Karpas-422 (cell line): Measurements from ENCODE around the gene ZDHHC24. TPM values are rescaled to one million over a fixed set of nuclear protein-coding genes. Genes with fewer than 3 reads are reported as not detected.

Experiments
- DNase-seq: peaks from one replicate; pipeline ENCODE4 v3.0.0-alpha.2; 2015
- H2AFZ ChIP-seq: fragments of 200-600 bp; sonication (generic); 2 replicates; pipeline ENCODE4 v1.6.1; 2014; ENCODE audit warnings: antibody characterized with exemption, low read length, mixed read lengths
- H3K27ac ChIP-seq: fragments of 200-600 bp; sonication (generic); 2 replicates; pipeline ENCODE4 v1.5.1; 2014; ENCODE audit warnings: mild to moderate bottlenecking, low read length, moderate library complexity
- H3K27me3 ChIP-seq: fragments of 200-600 bp; sonication (generic); 2 replicates; pipeline ENCODE4 v1.6.1; 2014; ENCODE audit warnings: low read length, mixed read lengths
- H3K36me3 ChIP-seq: fragments of 200-600 bp; sonication (generic); 2 replicates; pipeline ENCODE4 v1.6.1; 2014; ENCODE audit warnings: low read length, mixed read lengths; ENCODE audit not compliant: insufficient read depth
- H3K4me1 ChIP-seq: fragments of 200-600 bp; sonication (generic); 2 replicates; pipeline ENCODE4 v1.6.1; 2014; ENCODE audit warnings: mild to moderate bottlenecking, low read length, mixed read lengths
- H3K4me2 ChIP-seq: fragments of 200-600 bp; sonication (generic); 2 replicates; pipeline ENCODE4 v1.6.1; 2014; ENCODE audit warnings: low read length, low read depth, mild to moderate bottlenecking; ENCODE audit not compliant: poor library complexity, severe bottlenecking
- H3K4me3 ChIP-seq: fragments of 200-600 bp; sonication (generic); 2 replicates; pipeline ENCODE4 v1.5.1; 2014; ENCODE audit warnings: mild to moderate bottlenecking, antibody characterized with exemption, low read length, mixed read lengths
- H3K79me2 ChIP-seq: fragments of 200-600 bp; sonication (generic); 2 replicates; pipeline ENCODE4 v1.6.1; 2014; ENCODE audit warnings: mild to moderate bottlenecking, low read length, mixed read lengths
- H3K9ac ChIP-seq: fragments of 200-600 bp; sonication (generic); 2 replicates; pipeline ENCODE4 v1.6.0; 2014; ENCODE audit warnings: low read length
- H3K9me2 ChIP-seq: fragments of 200-600 bp; sonication (generic), shearing (Covaris generic); replicated peaks from 2 replicates; pipeline ENCODE4 v1.6.0; 2014; ENCODE audit warnings: mild to moderate bottlenecking, low read length, moderate library complexity; ENCODE audit not compliant: insufficient read depth
- H3K9me3 ChIP-seq: fragments of 300-700, 200-600 bp; sonication (generic); 2 replicates; pipeline ENCODE4 v1.6.1; 2014; ENCODE audit warnings: low read length, mixed read lengths
- H4K20me1 ChIP-seq: fragments of 200-600 bp; sonication (generic); 2 replicates; pipeline ENCODE4 v1.6.1; 2014; ENCODE audit warnings: mild to moderate bottlenecking, antibody characterized with exemption, low read length, low read depth; ENCODE audit not compliant: insufficient read depth
- total RNA-seq: library from RNA; depleted of rRNA; stranded (reverse); fragments of >200 nt; shearing (Covaris generic); gene quantifications from 2 replicates; pipeline ENCODE4 v1.2.3, GENCODE V29; 2014; ENCODE audit warnings: low replicate concordance

The ZDHHC24 gene
- total RNA-seq, 1 experiment from 2014 or later: 22.2 TPM

DNA sequence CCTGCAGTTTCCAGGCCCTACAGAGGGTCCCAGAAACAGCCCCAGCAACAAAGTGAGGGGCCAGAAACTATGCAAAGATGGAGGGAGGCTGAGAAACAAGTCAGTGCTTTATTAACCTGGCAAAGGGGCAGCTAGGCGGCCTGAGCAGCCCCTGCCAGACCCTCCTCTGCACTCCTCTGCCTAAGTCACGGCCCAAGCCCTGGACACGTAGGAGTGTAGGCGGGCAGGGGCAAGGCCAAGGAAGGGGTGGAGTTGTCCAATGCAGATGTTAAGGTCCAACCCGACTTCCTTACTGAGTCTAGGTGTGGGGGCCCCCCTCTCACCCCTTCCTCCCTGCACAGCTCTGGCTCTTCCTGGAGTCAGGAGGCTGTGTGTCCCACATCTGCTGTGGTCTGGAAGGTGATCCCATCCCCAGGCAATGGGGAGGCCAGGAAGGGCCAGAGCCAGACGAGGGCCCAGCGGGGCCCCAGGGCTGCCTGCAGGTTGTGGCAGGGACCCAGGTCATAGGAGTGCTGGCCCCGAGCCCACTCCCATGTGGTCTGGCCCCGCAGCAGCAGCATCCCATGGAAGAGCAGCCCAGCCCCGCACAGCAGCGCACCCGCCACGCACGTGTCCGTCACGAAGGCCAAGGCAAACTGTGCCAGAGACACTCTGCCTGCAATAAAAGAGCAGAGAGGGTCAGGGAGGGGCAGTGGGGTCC lies 6.5 kb downstream of the ZDHHC24 start:
- Histone ChIP-seq H3K36me3 (no peaks in the 10 kb centered on the region; the same call in 1 of the 2 replicates), H3K4me1 (peaks cover 12% of the 10 kb centered on the region), H3K4me2 (no peak overlapping the region), H3K4me3 (no peak overlapping the region), H4K20me1 (no peaks in the 10 kb centered on the region), H3K27ac (no peak overlapping the region), H3K79me2 (no peaks in the 10 kb centered on the region), H3K27me3 (no peaks in the 10 kb centered on the region), H2AFZ (no peak overlapping the region), H3K9me3 (no peaks in the 10 kb centered on the region), H3K9ac (no peak overlapping the region), H3K9me2 (no peaks in the 10 kb centered on the region)
- no peak for DNase-seq

GRCh38 chr11:66532784-66533183 lies 13.1 kb downstream of the ZDHHC24 start:
- Histone ChIP-seq H4K20me1 (no peaks in the 10 kb centered on the region), H3K36me3 (no peaks in the 10 kb centered on the region), H3K9me2 (no peaks in the 10 kb centered on the region)

GRCh38 chr11:66531841-66532240 lies 14.0 kb downstream of the ZDHHC24 start:
- no peaks in the 10 kb centered on the region for H4K20me1 ChIP-seq
- H3K79me2 ChIP-seq: no peaks in the 10 kb centered on the region
- H3K36me3 ChIP-seq: no peaks in the 10 kb centered on the region
- H3K4me3 ChIP-seq: no peak overlapping the region
- no peak for DNase-seq
- H2AFZ ChIP-seq: no peak overlapping the region
- no peak overlapping the region for H3K9ac ChIP-seq
- no peaks in the 10 kb centered on the region for H3K9me3 ChIP-seq
- H3K4me2 ChIP-seq: no peak overlapping the region
- no peaks in the 10 kb centered on the region for H3K27me3 ChIP-seq
- no peaks in the 10 kb centered on the region for H3K9me2 ChIP-seq
- no peak overlapping the region for H3K27ac ChIP-seq
- no peaks in the 10 kb centered on the region for H3K4me1 ChIP-seq

More at GRCh38 chr11:66532784-66533183, 13.1 kb downstream of the ZDHHC24 start:
- Histone ChIP-seq H3K79me2 (no peaks in the 10 kb centered on the region), H3K9ac (no peak overlapping the region), H3K4me1 (no peaks in the 10 kb centered on the region), H3K27me3 (no peaks in the 10 kb centered on the region), H3K4me2 (no peak overlapping the region), H3K9me3 (no peaks in the 10 kb centered on the region), H2AFZ (no peak overlapping the region), H3K4me3 (no peak overlapping the region), H3K27ac (no peak overlapping the region)
- no peak for DNase-seq

DNA sequence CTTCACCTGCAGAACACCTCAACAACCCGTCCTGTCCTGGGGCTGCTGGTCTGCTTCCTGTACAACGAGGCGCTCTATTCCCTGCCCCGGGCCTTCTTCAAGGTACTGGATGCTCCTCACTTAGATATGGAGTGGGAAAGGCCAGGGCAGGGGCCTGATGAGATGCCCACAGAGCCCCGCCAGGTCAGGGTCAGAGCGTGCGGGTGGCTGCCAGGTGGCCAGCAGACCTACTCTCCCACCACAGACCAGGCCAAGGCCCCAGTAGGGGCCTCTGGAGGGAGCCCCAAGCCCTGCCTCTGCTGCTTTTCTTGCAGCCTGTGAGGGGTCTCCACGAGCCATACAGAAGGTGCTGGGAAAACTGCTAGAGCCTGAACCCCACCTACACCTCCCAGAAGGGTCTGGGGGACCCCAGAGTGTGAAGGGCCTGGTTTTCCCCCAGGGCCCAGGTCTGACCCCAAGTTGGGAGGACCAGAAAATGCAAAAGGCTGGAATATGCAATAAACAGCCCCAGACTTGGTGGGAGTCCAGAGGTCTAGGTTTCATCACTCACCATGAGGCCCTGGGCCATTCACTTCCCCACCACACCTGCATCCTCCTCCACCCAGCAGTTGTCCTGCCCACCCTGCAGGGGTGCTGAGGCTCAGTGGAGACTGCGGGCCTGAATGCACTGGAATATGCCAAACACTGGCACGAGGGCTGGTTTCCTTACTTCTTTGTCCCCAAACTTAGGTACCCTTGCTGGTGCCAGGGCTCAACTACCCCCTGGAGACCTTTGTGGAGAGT lies 14.7 kb downstream of the ZDHHC24 start:
- Histone ChIP-seq H3K9me2 (no peaks in the 10 kb centered on the region), H3K9me3 (no peaks in the 10 kb centered on the region), H3K9ac (no peak overlapping the region), H3K36me3 (no peaks in the 10 kb centered on the region), H3K4me2 (no peak overlapping the region), H4K20me1 (no peaks in the 10 kb centered on the region), H3K79me2 (no peaks in the 10 kb centered on the region), H3K4me1 (no peaks in the 10 kb centered on the region), H2AFZ (no peak overlapping the region), H3K27me3 (no peaks in the 10 kb centered on the region), H3K27ac (no peak overlapping the region), H3K4me3 (no peak overlapping the region)
- DNase-seq: no peak

DNA sequence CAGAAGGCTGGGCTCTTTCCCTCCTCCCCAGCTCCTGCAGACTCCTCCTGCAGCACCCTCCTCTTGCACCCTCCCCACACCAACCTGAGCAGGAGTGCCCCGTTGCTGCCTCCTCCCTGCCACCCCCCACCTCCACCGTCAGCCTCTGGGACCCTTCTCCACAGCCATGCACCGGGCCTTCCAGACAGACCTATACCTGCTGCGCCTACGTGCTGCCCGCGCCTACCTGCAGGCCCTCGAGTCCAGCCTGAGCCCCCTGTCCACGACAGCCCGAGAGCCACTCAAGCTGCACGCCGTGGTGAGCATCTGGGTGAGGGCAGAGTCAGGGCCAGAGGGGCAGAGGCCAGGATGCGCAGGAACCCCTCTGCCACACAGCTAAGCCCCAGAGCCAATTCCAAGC lies 16.2 kb downstream of the ZDHHC24 start:
- no peak overlapping the region for H3K27ac ChIP-seq
- no peaks in the 10 kb centered on the region for H3K4me1 ChIP-seq
- no peaks in the 10 kb centered on the region for H3K9me3 ChIP-seq
- no peaks in the 10 kb centered on the region for H3K36me3 ChIP-seq
- H3K79me2 ChIP-seq: no peaks in the 10 kb centered on the region
- no peak overlapping the region for H2AFZ ChIP-seq
- no peaks in the 10 kb centered on the region for H3K27me3 ChIP-seq
- H3K9me2 ChIP-seq: no peaks in the 10 kb centered on the region
- no peaks in the 10 kb centered on the region for H4K20me1 ChIP-seq
- DNase-seq: no peak
- H3K4me2 ChIP-seq: no peak overlapping the region
- H3K4me3 ChIP-seq: no peak overlapping the region
- H3K9ac ChIP-seq: no peak overlapping the region

DNA sequence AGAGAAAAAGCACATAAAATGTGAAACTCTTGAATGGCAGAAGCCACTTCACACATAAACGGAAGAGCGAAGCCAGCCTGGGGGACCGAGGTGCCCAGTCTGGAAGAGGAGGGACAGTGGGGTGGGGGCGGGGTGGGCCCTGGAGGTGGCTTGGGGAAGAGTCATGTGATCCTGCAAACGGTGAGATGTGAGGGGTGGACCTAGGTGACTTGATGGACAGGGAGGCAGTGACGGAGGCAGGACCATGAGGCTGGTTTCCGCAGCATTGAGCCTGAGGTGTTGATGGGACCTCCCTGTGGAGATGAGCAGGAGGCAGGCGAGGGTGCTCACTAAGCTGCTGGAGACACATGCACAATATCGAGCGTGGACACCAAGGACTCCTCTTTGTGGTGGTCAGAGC lies 16.8 kb downstream of the ZDHHC24 start:
- H4K20me1 ChIP-seq: no peaks in the 10 kb centered on the region
- H3K9ac ChIP-seq: no peak overlapping the region
- H3K27me3 ChIP-seq: no peaks in the 10 kb centered on the region
- H3K9me2 ChIP-seq: no peaks in the 10 kb centered on the region
- H2AFZ ChIP-seq: no peak overlapping the region
- H3K9me3 ChIP-seq: no peaks in the 10 kb centered on the region
- no peak overlapping the region for H3K4me2 ChIP-seq
- no peaks in the 10 kb centered on the region for H3K4me1 ChIP-seq
- no peaks in the 10 kb centered on the region for H3K79me2 ChIP-seq
- H3K27ac ChIP-seq: no peak overlapping the region
- DNase-seq: no peak
- H3K4me3 ChIP-seq: no peak overlapping the region
- H3K36me3 ChIP-seq: no peaks in the 10 kb centered on the region

GRCh38 chr11:66524304-66525040 lies 21.4 kb downstream of the ZDHHC24 start:
- DNase-seq: no peak
- no peak overlapping the region for H3K4me3 ChIP-seq
- H3K9me3 ChIP-seq: no peaks in the 10 kb centered on the region
- no peaks in the 10 kb centered on the region for H4K20me1 ChIP-seq
- H3K9me2 ChIP-seq: no peaks in the 10 kb centered on the region
- H3K4me1 ChIP-seq: no peaks in the 10 kb centered on the region
- H3K27me3 ChIP-seq: no peaks in the 10 kb centered on the region
- H3K9ac ChIP-seq: no peak overlapping the region
- no peaks in the 10 kb centered on the region for H3K36me3 ChIP-seq
- H3K27ac ChIP-seq: no peak overlapping the region
- H3K79me2 ChIP-seq: no peaks in the 10 kb centered on the region
- H2AFZ ChIP-seq: no peak overlapping the region
- H3K4me2 ChIP-seq: no peak overlapping the region

GRCh38 chr11:66523611-66524010 lies 22.2 kb downstream of the ZDHHC24 start:
- no peak overlapping the region for H3K4me2 ChIP-seq
- no peaks in the 10 kb centered on the region for H4K20me1 ChIP-seq
- H3K36me3 ChIP-seq: no peaks in the 10 kb centered on the region
- H3K27me3 ChIP-seq: no peaks in the 10 kb centered on the region
- H3K9me2 ChIP-seq: no peaks in the 10 kb centered on the region
- no peak for DNase-seq
- H3K9me3 ChIP-seq: no peaks in the 10 kb centered on the region
- H3K4me1 ChIP-seq: no peaks in the 10 kb centered on the region
- no peak overlapping the region for H2AFZ ChIP-seq
- no peak overlapping the region for H3K9ac ChIP-seq
- H3K27ac ChIP-seq: no peak overlapping the region
- no peaks in the 10 kb centered on the region for H3K79me2 ChIP-seq
- no peak overlapping the region for H3K4me3 ChIP-seq
